ENCODE results near the gene CLEC2A.

- no peak for TF ChIP-seq CTCF (IDR thresholded peaks at IDR 0.05; ENCODE audit: poor library complexity, severe bottlenecking)
- no peak for TF ChIP-seq RAD21 (conservative IDR thresholded peaks at IDR 0.05)
- TF ChIP-seq EZH2 (IDR thresholded peaks at IDR 0.05; ENCODE audit: borderline replicate concordance, insufficient read depth, low read length, poor library complexity, severe bottlenecking) = no peak
- TF ChIP-seq POLR2AphosphoS5 (IDR thresholded peaks at IDR 0.05) = no peak
- no peak for TF ChIP-seq TAF1 (IDR thresholded peaks at IDR 0.05; ENCODE audit: low read depth)
These were observed 8.2 kb upstream of the CLEC2A start for GRCh38 chr12:9940375-9940774.

Measured in neural cell (in vitro differentiated cells).